GM12878 (cell line): Measurements from ENCODE around the gene BICC1. TPM values are rescaled to one million over a fixed set of nuclear protein-coding genes. Genes with fewer than 3 reads are reported as not detected.

Experiments
- ATAC-seq: fragments of 200-7000 bp; cut with Tn5 transposase; 3 replicates; pipeline ENCODE4 v1.9.1; 2020; ENCODE audit warnings: mild to moderate bottlenecking, moderate library complexity
- BruUV-seq: library from RNA; stranded (reverse); fragments of 400-500 nt; replicated peaks from 2 replicates; lab custom pipeline; 2021; lab: Mats Ljungman, UMichigan
- CTCF ChIA-PET: fragments of 300-600 bp; sonication (Branson Sonifier 250); formaldehyde crosslinking; extraction: SDS; loops from one replicate; lab custom pipeline; 2021; ENCODE audit warnings: inconsistent platforms; lab: Yijun Ruan, JAX
- POLR2A ChIA-PET: fragments of 350-600 bp; formaldehyde crosslinking; extraction: SDS; loops from one replicate; lab custom pipeline; 2021; ENCODE audit warnings: inconsistent platforms; lab: Charles Lee
- RAD21 ChIA-PET: fragments of 300-600 bp; sonication (Branson Sonifier 250); formaldehyde crosslinking; loops from one replicate; lab custom pipeline; 2023; ENCODE audit warnings: antibody characterized with exemption; ENCODE audit not compliant: unreplicated experiment; lab: Charles Lee
- SMC1A ChIA-PET: fragments of 300-600 bp; sonication (Branson Sonifier 250); formaldehyde crosslinking; loops from one replicate; lab custom pipeline; 2023; ENCODE audit not compliant: unreplicated experiment, uncharacterized antibody; lab: Charles Lee
- DNase-seq: peaks from one replicate; pipeline ENCODE4 v3.0.0-alpha.2; 2011; ENCODE audit warnings: low read depth, low spot score
- FAIRE-seq: peaks from 3 replicates; lab custom pipeline; 2011; peaks lifted over from hg19 to GRCh38; lab: Jason Lieb, UNC
- H2AFZ ChIP-seq: 2 replicates; pipeline ENCODE4 v1.6.0; 2011; ENCODE audit warnings: low read depth, low read length, control low read depth; ENCODE audit not compliant: control insufficient read depth
- H3K27ac ChIP-seq: 2 replicates; pipeline ENCODE4 v1.5.1; 2011; ENCODE audit warnings: control low read depth; ENCODE audit not compliant: control insufficient read depth, insufficient read depth
- H3K27me3 ChIP-seq, 2 experiments: replicated peaks in 1 of 2; 2 replicates each; pipeline versions ENCODE4 v1.6.0 to v1.6.1; 2011; ENCODE audit warnings: low read length in 1 of 2; ENCODE audit not compliant: control insufficient read depth in 2 of 2, insufficient read depth in 2 of 2
- H3K36me3 ChIP-seq, 2 experiments: 2 replicates each; pipeline ENCODE4 v1.5.1; 2011; ENCODE audit warnings: low read length in 1 of 2; ENCODE audit not compliant: control insufficient read depth in 2 of 2, insufficient read depth in 2 of 2
- H3K4me1 ChIP-seq: 2 replicates; pipeline ENCODE4 v1.6.1; 2011; ENCODE audit warnings: mild to moderate bottlenecking, low read length, moderate library complexity, mixed read lengths; ENCODE audit not compliant: control insufficient read depth, insufficient read depth
- H3K4me2 ChIP-seq: 2 replicates; pipeline ENCODE4 v1.6.0; 2011; ENCODE audit warnings: control low read depth; ENCODE audit not compliant: control insufficient read depth, insufficient read depth
- H3K4me3 ChIP-seq: fragments of 200-600 bp; sonication (generic); 2 replicates; pipeline ENCODE4 v1.5.1; 2016
- H3K79me2 ChIP-seq: 2 replicates; pipeline ENCODE4 v1.6.0; 2011; ENCODE audit warnings: low read length; ENCODE audit not compliant: control insufficient read depth, insufficient read depth
- H3K9ac ChIP-seq: 2 replicates; pipeline ENCODE4 v1.8.0; 2011; ENCODE audit warnings: low read length, control low read depth, mixed read lengths; ENCODE audit not compliant: control insufficient read depth, insufficient read depth
- H3K9me3 ChIP-seq: replicated peaks from 3 replicates; pipeline ENCODE4 v1.5.1; 2011; ENCODE audit warnings: mild to moderate bottlenecking, low read length; ENCODE audit not compliant: control insufficient read depth, insufficient read depth
- H4K20me1 ChIP-seq: 2 replicates; pipeline ENCODE4 v1.6.0; 2011; ENCODE audit not compliant: control insufficient read depth, insufficient read depth
- FOXM1 ChIP-seq: IDR thresholded peaks from 2 replicates; pipeline ENCODE4 v1.6.1; 2012; ENCODE audit warnings: low read depth, mild to moderate bottlenecking, inconsistent platforms, low read length, moderate library complexity
- IKZF1 ChIP-seq: fragments of 450-650 bp; conservative IDR thresholded peaks from 2 replicates; pipeline ENCODE4 v1.6.1; 2017; ENCODE audit warnings: antibody characterized with exemption, mild to moderate bottlenecking
- MYB ChIP-seq: fragments of 150-350 bp; IDR thresholded peaks from 2 replicates; pipeline ENCODE4 v1.6.1; 2014; ENCODE audit warnings: mild to moderate bottlenecking, low read depth, low read length, borderline replicate concordance
- NR2F1 ChIP-seq: fragments of 450-650 bp; conservative IDR thresholded peaks from 2 replicates; pipeline ENCODE4 v1.6.1; 2017; ENCODE audit warnings: mild to moderate bottlenecking
- SMAD5 ChIP-seq: IDR thresholded peaks from 2 replicates; pipeline ENCODE4 v1.6.1; 2016; ENCODE audit warnings: antibody characterized with exemption, low read depth
- SREBF1 ChIP-seq: IDR thresholded peaks from 2 replicates; pipeline ENCODE4 v1.6.1; 2012; ENCODE audit warnings: mild to moderate bottlenecking, low read length
- WGBS: methylation state at CpG from one replicate; pipeline ENCODE4 v1.1.6; 2016; ENCODE audit warnings: low lambda C conversion rate; ENCODE audit not compliant: insufficient replicate concordance, insufficient coverage; ENCODE audit errors: missing lambda C conversion rate; 5-methylcytosine and 5-hydroxymethylcytosine counted together
- in situ Hi-C: fragments of 300-500 bp; cut with MboI; formaldehyde crosslinking; loops from 9 replicates; pipeline ENCODE4 v1.14.3; 2018; ENCODE audit warnings: mixed read lengths
- intact Hi-C: fragments of 100-400 bp; cut with micrococcal nuclease; formaldehyde crosslinking; loops from one replicate; pipeline ENCODE4 v1.14.2; 2022; ENCODE audit not compliant: unreplicated experiment
- polyA plus RNA-seq, 11 experiments: library from polyadenylated mRNA; depleted of rRNA in 4 of 11; unstranded in 6 of 11; stranded (reverse) in 5 of 11; fragments of >200 nt; fragmentation: Nextera tagmentation in 4 of 11; fragmentation: Illumina TruSeq in 1 of 11; extraction: Ambion mirVana in 4 of 11; extraction: Trizol in 1 of 11; gene quantifications; 1 replicate in 1 of 11; 2 replicates in 10 of 11; pipeline versions ENCODE4 v1.2.1 to v1.2.3, GENCODE V29; 2011 to 2016; ENCODE audit warnings: inconsistent platforms in 2 of 11, missing spikeins in 2 of 11, low read depth in 1 of 11
- total RNA-seq, 4 experiments: library from RNA; depleted of rRNA in 3 of 4; stranded (reverse); fragments of >200 nt in 3 of 4; fragmentation: Illumina TruSeq in 1 of 4; extraction: Trizol in 1 of 4; gene quantifications; 2 replicates each; pipeline versions ENCODE4 v1.2.1 to v1.2.3, GENCODE V29; 2013 to 2021
- TF ChIP-seq, protein P1 (sequence below): fragments of 450-650 bp; formaldehyde crosslinking; IDR thresholded peaks from 2 replicates; pipeline ENCODE4 v1.4.0; 2022; ENCODE audit warnings: mild to moderate bottlenecking, moderate library complexity
- TF ChIP-seq, protein P2 (sequence below): fragments of 450-650 bp; conservative IDR thresholded peaks from 2 replicates; pipeline ENCODE4 v1.6.1; 2017; ENCODE audit warnings: mild to moderate bottlenecking, moderate library complexity

BICC1 gene
- total and polyA plus RNA-seq, 10 of the 15 experiments (the other 5 are each of a cell fraction or from before 2014, with no cell fraction given), result 0.01 to 0.10 (median 0.04) TPM; not detected in 5

DNA sequence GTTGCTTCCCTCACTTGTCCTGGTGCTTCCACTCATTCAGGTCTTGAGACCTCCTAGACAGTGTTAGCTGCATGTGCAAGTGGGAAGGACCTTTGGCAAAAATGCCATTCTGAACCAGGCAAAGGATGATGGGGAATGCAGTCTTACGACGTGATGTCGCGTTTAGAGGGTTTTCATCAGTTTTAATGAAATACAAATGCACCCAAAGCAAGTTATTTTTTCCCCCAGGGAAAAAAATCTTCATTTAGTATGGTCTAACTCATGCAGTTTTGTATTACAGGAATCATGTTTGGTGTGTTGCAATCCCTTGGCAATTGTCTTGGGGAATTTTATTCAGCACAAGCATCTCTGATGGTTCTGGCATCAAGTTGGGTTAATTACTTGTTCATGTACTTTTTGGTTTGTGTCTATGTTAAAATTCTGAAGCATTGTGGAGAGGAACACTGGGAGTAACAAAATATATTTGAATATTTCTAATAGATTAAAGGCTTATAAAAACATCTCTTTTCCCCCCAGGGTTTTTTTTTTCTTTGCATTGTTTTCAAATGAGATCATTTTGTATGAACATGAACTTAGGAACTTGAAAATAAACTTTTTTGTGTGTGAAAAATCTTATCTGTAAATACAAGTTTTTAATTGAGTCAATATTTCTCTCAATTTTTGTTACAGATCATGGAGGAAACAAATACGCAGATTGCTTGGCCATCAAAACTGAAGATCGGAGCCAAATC lies 188.9 kb downstream of the BICC1 start:
- no peak for TF ChIP-seq NR2F1
- TF ChIP-seq SREBF1, result no peak
- no peak for TF ChIP-seq IKZF1
- TF ChIP-seq, protein P1, sequence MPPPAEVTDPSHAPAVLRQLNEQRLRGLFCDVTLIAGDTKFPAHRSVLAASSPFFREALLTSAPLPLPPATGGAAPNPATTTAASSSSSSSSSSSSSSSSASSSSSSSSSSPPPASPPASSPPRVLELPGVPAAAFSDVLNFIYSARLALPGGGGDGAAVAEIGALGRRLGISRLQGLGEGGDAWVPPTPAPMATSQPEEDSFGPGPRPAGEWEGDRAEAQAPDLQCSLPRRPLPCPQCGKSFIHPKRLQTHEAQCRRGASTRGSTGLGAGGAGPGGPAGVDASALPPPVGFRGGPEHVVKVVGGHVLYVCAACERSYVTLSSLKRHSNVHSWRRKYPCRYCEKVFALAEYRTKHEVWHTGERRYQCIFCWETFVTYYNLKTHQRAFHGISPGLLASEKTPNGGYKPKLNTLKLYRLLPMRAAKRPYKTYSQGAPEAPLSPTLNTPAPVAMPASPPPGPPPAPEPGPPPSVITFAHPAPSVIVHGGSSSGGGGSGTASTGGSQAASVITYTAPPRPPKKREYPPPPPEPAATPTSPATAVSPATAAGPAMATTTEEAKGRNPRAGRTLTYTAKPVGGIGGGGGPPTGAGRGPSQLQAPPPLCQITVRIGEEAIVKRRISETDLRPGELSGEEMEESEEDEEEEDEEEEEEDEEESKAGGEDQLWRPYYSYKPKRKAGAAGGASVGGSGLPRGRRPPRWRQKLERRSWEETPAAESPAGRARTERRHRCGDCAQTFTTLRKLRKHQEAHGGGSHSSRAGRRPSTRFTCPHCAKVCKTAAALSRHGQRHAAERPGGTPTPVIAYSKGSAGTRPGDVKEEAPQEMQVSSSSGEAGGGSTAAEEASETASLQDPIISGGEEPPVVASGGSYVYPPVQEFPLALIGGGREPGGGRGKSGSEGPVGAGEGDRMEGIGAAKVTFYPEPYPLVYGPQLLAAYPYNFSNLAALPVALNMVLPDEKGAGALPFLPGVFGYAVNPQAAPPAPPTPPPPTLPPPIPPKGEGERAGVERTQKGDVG, result no peak
- TF ChIP-seq MYB, result no peak
- TF ChIP-seq, protein P2, sequence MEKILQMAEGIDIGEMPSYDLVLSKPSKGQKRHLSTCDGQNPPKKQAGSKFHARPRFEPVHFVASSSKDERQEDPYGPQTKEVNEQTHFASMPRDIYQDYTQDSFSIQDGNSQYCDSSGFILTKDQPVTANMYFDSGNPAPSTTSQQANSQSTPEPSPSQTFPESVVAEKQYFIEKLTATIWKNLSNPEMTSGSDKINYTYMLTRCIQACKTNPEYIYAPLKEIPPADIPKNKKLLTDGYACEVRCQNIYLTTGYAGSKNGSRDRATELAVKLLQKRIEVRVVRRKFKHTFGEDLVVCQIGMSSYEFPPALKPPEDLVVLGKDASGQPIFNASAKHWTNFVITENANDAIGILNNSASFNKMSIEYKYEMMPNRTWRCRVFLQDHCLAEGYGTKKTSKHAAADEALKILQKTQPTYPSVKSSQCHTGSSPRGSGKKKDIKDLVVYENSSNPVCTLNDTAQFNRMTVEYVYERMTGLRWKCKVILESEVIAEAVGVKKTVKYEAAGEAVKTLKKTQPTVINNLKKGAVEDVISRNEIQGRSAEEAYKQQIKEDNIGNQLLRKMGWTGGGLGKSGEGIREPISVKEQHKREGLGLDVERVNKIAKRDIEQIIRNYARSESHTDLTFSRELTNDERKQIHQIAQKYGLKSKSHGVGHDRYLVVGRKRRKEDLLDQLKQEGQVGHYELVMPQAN, result no peak
- no peak for TF ChIP-seq FOXM1
- no peak for TF ChIP-seq SMAD5
- TF ChIP-seq, all 136 proteins: peak for 0
- Histone ChIP-seq H3K79me2 (no peaks in the 10 kb centered on the region), H3K9me3 (no peaks in the 10 kb centered on the region), H3K4me2 (no peak overlapping the region), H3K27ac (no peak overlapping the region), H4K20me1 (no peaks in the 10 kb centered on the region), H3K4me3 (no peak overlapping the region), H3K4me1 (no peaks in the 10 kb centered on the region), H3K27me3 (no peaks in the 10 kb centered on the region), H2AFZ (no peak overlapping the region), H3K36me3 (no peaks in the 10 kb centered on the region), H3K9ac (no peak overlapping the region)
- CTCF ChIA-PET, result interaction anchor here (0.6 kb wide), 1 partner anchor 453 kb away, joined by 3 read pairs; no protein-coding TSS in a partner anchor
- 62% methylated on average over 6 of the region's 6 CpGs for WGBS
- POLR2A ChIA-PET, result no interaction called here
- DNase-seq (no peak), FAIRE-seq (no peak), ATAC-seq (no peak)
- SMC1A ChIA-PET, result no interaction called here
- RAD21 ChIA-PET, result no interaction called here
- BruUV-seq, result no TSS peak
- in situ Hi-C loops (no loop called here), intact Hi-C loops (no loop called here)
